ENCODE results near the gene TCOF1. TPM values are rescaled to one million over a fixed set of nuclear protein-coding genes. Genes with fewer than 3 reads are reported as not detected.

Gene TCOF1
- total RNA-seq, 2 donors from 2014 or later = 17.3 to 68.5 TPM

DNA sequence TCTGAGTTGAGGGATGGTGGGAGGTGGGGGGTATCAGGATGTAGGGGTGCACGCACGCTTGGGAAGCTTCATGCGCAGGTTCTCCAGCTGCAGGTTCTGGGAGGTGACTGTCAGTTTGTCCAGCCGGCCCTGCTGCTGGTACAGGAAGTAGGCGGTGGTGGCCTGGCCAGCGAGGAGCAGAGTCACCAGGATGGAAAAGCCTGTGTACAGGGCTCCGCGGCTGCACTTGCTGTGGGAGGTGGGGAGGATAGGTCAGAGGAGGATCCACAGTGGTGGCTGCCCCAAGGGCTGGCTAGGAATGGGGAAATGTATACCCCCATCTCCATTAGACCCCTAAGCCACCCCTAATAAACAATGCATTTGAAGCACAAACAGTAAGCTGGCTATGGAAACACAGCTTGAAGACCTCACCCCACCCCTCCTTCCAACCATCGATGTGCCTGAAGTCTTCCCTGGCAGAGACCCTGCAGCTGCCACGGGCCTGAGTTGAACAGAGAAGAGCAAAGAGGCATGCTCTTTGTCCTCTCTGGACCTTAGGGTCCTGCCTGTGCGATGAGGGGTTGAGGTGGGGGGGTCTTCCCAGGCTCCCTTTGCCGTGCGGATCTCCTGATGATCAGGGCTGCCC is 49.7 kb downstream of the TCOF1 start:
- Histone ChIP-seq H3K27me3 (no peaks in the 10 kb centered on the region), H3K4me1 (no peaks in the 10 kb centered on the region), H3K9ac (ENCODE audit: low read depth in 2 of 2, low read length in 2 of 2) (no peak overlapping the region), H3K9me3 (no peaks in the 10 kb centered on the region), H3K4me3 (no peak overlapping the region), H3K27ac (peak overlapping the region; percentile 12), H3K36me3 (peaks cover 8% of the 10 kb centered on the region)
- no peak for DNase-seq
- TF ChIP-seq, protein P1, sequence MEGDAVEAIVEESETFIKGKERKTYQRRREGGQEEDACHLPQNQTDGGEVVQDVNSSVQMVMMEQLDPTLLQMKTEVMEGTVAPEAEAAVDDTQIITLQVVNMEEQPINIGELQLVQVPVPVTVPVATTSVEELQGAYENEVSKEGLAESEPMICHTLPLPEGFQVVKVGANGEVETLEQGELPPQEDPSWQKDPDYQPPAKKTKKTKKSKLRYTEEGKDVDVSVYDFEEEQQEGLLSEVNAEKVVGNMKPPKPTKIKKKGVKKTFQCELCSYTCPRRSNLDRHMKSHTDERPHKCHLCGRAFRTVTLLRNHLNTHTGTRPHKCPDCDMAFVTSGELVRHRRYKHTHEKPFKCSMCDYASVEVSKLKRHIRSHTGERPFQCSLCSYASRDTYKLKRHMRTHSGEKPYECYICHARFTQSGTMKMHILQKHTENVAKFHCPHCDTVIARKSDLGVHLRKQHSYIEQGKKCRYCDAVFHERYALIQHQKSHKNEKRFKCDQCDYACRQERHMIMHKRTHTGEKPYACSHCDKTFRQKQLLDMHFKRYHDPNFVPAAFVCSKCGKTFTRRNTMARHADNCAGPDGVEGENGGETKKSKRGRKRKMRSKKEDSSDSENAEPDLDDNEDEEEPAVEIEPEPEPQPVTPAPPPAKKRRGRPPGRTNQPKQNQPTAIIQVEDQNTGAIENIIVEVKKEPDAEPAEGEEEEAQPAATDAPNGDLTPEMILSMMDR (IDR thresholded peaks at IDR 0.05) = no peak
- intact Hi-C loops (cut with DNase I) = no loop called here

DNA sequence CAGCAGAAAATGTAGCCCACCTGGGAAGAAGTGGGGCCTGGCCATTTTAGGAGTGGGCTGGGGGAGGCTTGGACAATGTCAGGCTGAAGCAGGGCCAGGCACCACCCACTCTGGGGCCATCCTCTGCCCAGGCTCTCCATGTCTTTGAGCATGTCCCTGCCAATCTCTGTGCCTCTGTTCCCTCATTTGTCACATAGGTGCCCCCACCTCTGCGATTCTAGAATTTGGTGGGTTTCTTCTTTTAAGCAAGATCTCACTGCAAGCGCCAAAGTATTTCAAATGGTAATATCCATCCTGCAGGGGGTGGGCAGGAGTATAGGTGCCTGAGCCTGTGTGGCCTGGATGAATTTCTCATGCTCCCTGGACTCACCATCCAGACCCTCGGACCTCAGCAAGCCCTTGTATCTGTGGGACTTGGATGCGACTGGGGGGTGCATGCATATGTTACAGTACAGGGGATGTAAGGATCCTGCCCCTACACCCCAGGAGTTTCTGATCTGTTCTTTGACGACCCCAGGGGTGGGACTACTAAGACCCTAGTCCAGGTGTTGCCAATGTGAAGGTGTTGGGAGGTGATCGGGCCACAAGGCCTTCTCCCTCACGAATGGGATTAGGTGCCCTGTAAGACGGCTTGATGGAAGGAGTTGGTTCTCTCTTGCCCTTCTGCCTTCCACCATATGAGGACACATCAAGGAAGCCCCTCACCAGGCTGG is 50.9 kb downstream of the TCOF1 start:
- DNase-seq = no peak
- intact Hi-C loops (cut with DNase I) = no loop called here
- no peak overlapping the region for H3K4me3 ChIP-seq

DNA sequence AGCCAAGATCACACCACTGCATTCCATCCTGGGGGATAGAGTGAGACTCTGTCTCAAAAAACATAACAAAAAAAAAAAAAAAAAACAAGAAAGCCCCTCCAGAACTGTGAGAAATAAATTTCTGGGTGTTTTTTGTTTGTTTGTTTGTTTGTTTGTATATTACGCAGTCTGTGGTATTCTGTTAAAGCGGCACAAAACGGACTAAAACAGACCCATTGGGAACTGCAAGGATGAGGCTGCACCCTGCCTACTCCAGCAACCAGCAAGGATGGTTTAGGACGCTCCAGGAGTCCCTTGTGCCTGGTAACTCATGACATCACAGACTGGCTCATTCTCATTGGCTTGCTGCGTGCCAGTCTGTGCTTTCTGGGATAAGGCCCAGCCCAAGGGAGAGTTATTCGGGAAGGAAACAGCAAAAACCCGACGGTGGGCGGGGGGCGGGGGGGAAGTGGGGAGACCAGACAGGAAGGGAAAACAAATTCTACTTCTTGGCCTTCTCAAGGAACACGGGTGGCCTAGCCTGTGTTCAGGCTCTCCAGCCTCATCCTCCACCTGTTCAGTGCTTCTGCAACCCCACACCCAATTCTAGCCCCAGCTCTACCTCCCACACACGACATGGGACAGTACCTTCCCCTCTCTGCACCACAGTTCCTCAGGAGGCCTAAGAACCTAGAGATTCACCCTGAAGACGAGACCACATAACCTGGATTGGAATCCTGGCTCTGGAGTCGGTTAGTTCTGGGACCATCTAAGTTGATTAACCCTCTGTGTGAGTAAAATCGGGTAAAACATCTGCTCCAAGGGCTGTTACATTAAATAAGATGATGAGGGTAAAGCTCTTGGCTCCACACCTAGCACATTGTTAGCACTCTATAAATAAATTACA is 52.4 kb downstream of the TCOF1 start:
- no peaks in the 10 kb centered on the region for H3K9me3 ChIP-seq
- intact Hi-C loops (cut with DNase I) = no loop called here
- DNase-seq = peak; percentile 87
- peak overlapping the region; percentile 46 for H3K4me3 ChIP-seq
- TF ChIP-seq, protein P1 (IDR thresholded peaks at IDR 0.05) = no peak
- no peaks in the 10 kb centered on the region for H3K36me3 ChIP-seq
- peak overlapping the region; percentile 54 to 60 for H3K9ac ChIP-seq (ENCODE audit: low read depth in 2 of 2, low read length in 2 of 2)
- no peaks in the 10 kb centered on the region for H3K4me1 ChIP-seq
- H3K27ac ChIP-seq = peak overlapping the region; percentile 79
- no peaks in the 10 kb centered on the region for H3K27me3 ChIP-seq

More for the DNA sequence above, 50.9 kb downstream of the TCOF1 start:
- Histone ChIP-seq H3K9ac (ENCODE audit: low read depth in 2 of 2, low read length in 2 of 2) (peak overlapping the region in 1 of 2 donors; percentile 21), H3K9me3 (no peaks in the 10 kb centered on the region), H3K4me1 (no peaks in the 10 kb centered on the region), H3K27me3 (no peaks in the 10 kb centered on the region), H3K36me3 (no peaks in the 10 kb centered on the region), H3K27ac (no peak overlapping the region)
- TF ChIP-seq, protein P1 (IDR thresholded peaks at IDR 0.05) = no peak

DNA sequence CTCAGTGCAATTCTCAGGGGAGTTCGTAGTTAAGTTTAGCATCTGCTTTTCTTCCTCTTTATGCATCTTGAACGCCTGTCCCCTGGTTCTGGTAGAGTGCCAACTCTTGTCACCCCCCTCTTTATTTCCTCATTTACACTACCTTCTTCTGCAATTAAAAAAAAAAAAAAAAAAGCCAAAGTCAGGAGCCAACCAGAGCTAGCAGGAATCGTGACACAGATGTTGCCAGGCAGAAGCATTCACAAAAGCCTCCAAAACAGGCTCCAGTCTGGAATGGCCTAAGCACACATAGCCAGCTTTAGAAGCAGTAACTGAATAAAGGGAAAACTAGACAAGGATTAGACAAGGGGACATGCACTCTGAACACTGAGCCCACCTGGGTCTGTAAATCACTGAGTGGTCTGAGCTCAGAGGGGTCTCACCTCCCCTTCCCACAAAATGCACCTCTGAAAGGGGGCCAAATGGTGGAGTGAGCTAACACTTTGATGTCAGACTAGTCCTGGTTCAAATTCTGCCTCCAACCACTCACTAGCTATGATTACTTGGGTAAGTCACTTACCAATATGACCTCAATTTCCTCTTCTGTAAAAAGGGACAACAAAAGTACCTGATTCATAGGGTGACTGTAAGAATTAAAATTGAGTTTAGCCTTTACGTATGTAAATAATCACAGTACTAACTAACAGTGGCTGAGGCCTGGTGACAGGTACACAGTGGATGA is 53.2 kb downstream of the TCOF1 start:
- intact Hi-C loops (cut with DNase I) = no loop called here
- Histone ChIP-seq H3K4me3 (peak overlapping the region; percentile 46), H3K9me3 (no peaks in the 10 kb centered on the region), H3K9ac (ENCODE audit: low read depth in 2 of 2, low read length in 2 of 2) (peak overlapping the region; percentile 60 to 78), H3K36me3 (no peaks in the 10 kb centered on the region), H3K27ac (peak overlapping the region; percentile 79), H3K4me1 (no peaks in the 10 kb centered on the region), H3K27me3 (no peaks in the 10 kb centered on the region)
- peak; percentile 80 for DNase-seq
- TF ChIP-seq, protein P1 (IDR thresholded peaks at IDR 0.05) = no peak

Measured in colonic mucosa (tissue), 4 donors.